SH-SY5Y (cell line): ENCODE results near the gene PTPRD.

Experiments
- GATA2 ChIP-seq: IDR thresholded peaks from 2 replicates; pipeline ENCODE4 v1.6.1; 2011; ENCODE audit warnings: mild to moderate bottlenecking, low read depth, low read length
- GATA3 ChIP-seq: IDR thresholded peaks from 2 replicates; pipeline ENCODE4 v1.6.1; 2011; ENCODE audit warnings: low read depth, mild to moderate bottlenecking, low read length, moderate library complexity

- no peak for TF ChIP-seq GATA2
- no peak for TF ChIP-seq GATA3
These were observed 1768.3 kb downstream of the PTPRD start for GRCh38 chr9:8844549-8844948.
